Adrenal gland (tissue), 12 donors: Measurements from ENCODE around the gene KLHL7. TPM values are rescaled to one million over a fixed set of nuclear protein-coding genes. Genes with fewer than 3 reads are reported as not detected.
"Not testable (repeated sequence)": the region's sequence is repeated elsewhere in the genome, so short reads cannot be mapped to it uniquely, and the experiment has no call there.

Source experiments
- DNase-seq, 7 donors: peaks; one replicate each; pipeline ENCODE4 v3.0.0-alpha.2; 2019 to 2020
- H3K27ac ChIP-seq, 5 donors: fragments of 200-600 bp; sonication (generic) in 4 of 5; 1 replicate in 3 of 5; 2 replicates in 2 of 5; pipeline versions ENCODE4 v1.5.1 to v1.8.0; 2016 to 2020; ENCODE audit warnings: mild to moderate bottlenecking in 1 of 5
- H3K27me3 ChIP-seq: fragments of 200-600 bp; 2 replicates; pipeline ENCODE4 v1.8.0; 2021
- H3K36me3 ChIP-seq, 2 donors: fragments of 200-600 bp; replicated peaks in 1 of 2; 1 replicate in 1 of 2; 2 replicates in 1 of 2; pipeline versions ENCODE4 v1.5.1 to v1.8.0; 2018 to 2022
- H3K4me1 ChIP-seq, 2 donors: fragments of 200-600 bp; replicated peaks in 1 of 2; 1 replicate in 1 of 2; 2 replicates in 1 of 2; pipeline versions ENCODE4 v1.5.1 to v1.8.0; 2018 to 2021
- H3K4me3 ChIP-seq, 4 donors: fragments of 200-600 bp; sonication (generic) in 3 of 4; one replicate each; pipeline ENCODE4 v1.5.1; 2016 to 2018
- H3K9me3 ChIP-seq, 3 donors: fragments of 200-600 bp; sonication (generic) in 1 of 3; replicated peaks in 1 of 3; 1 replicate in 2 of 3; 2 replicates in 1 of 3; pipeline versions ENCODE4 v1.5.1 to v1.8.0; 2016 to 2021
- CTCF ChIP-seq, 6 experiments: fragments of 450-650 bp in 4 of 6; fragments of 200-600 bp in 2 of 6; sonication (generic) in 1 of 6; IDR thresholded peaks; 1 replicate in 5 of 6; 2 replicates in 1 of 6; pipeline versions ENCODE4 v1.5.1 to v1.8.0; 2016 to 2021; ENCODE audit warnings: antibody characterized with exemption in 6 of 6, mild to moderate bottlenecking in 2 of 6, moderate library complexity in 1 of 6
- POLR2A ChIP-seq, 2 donors: fragments of 450-650 bp; IDR thresholded peaks; one replicate each; pipeline ENCODE4 v1.6.1; 2017; ENCODE audit warnings: antibody characterized with exemption in 2 of 2, mild to moderate bottlenecking in 2 of 2, moderate library complexity in 1 of 2
- WGBS, 4 donors: extraction: QIAGEN DNeasy Blood & Tissue Kit in 2 of 4; methylation state at CpG; one replicate each; pipeline versions ENCODE4 v1.1.5 to v1.1.7; 2013 to 2017; 5-methylcytosine and 5-hydroxymethylcytosine counted together
- intact Hi-C, 2 donors: fragments of 100-400 bp; cut with DNase I; formaldehyde crosslinking; loops; one replicate each; pipeline versions ENCODE4 v1.14.1 to v1.15.0; 2022 to 2023
- polyA plus RNA-seq, 3 donors: library from polyadenylated mRNA; stranded (reverse); fragments of 200-250 nt in 2 of 3; fragments of 350-450 nt in 1 of 3; fragmentation: Illumina TruSeq in 1 of 3; extraction: RNeasy Lipid Tissue Mini Kit (QIAGEN cat#74804) in 1 of 3; gene quantifications; one replicate each; pipeline ENCODE4 v1.2.3, GENCODE V29; 2013 to 2014
- total RNA-seq, 9 donors: library from RNA; depleted of rRNA in 4 of 9; stranded (reverse); fragments of >200 nt in 4 of 9; fragments of 120-200 nt in 1 of 9; fragmentation: NEBNext Ultra II Directional in 1 of 9; extraction: Animal tissue kit (Norgen Biotek cat#: 25700) in 1 of 9; gene quantifications; one replicate each; pipeline versions ENCODE4 v1.1.0 to v1.2.4, GENCODE V29; 2013 to 2023
- donor health status: healthy with polysubstance abuse.
- donor health status: Bipolar disorder and iron deficiency.
- donor health status: DM: yes; HTN: yes; CAD: no.
- donor health status: DM: no; HTN: no; CAD: no.
- donor health status: DM: no; HTN: no; CAD: no.
- donor health status: DM: yes; HTN: yes; CAD: no.

Gene KLHL7
- total and polyA plus RNA-seq, 12 donors = 13.5 to 74.9 (median 41.9) TPM

DNA sequence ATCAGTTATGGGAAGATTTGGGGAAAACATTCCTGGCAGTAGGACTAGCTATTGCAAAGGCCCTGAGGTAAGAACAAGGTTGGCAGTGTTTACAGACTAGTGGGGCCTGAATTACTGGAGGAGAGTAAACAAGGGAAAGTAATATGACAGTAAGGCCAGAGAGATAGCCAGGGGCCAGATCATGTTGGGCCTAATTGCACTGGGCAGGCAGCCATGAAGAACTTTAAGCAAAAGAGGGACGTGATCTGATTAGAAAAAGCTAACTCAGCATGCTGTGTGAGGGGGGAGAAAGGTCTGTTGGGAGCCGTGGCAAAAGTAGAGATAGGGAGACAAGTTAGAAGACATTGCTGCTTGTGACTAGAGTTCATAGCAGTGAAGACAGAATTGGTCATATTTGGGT, 85.4 kb downstream of the KLHL7 start:
- H3K4me3 ChIP-seq = no peak overlapping the region
- DNase-seq = peak in 1 of 7 donors; percentile 62
- TF ChIP-seq POLR2A (IDR thresholded peaks at IDR 0.05) (no peak), CTCF (IDR thresholded peaks at IDR 0.05) (no peak)
- H3K36me3 ChIP-seq = peaks cover 0 to 32% of the 10 kb centered on the region in 2 donors
- WGBS, 4 donors = 24 to 62% (median 44%) methylated on average over 2 of the region's 2 CpGs
- intact Hi-C loops = no loop called here
- H3K27me3 ChIP-seq = no peaks in the 10 kb centered on the region
- no peak overlapping the region for H3K27ac ChIP-seq
- H3K4me1 ChIP-seq = no peaks in the 10 kb centered on the region
- no peaks in the 10 kb centered on the region for H3K9me3 ChIP-seq

- H3K27ac ChIP-seq, H3K4me1 ChIP-seq, H3K27me3 ChIP-seq, H3K9me3 ChIP-seq, intact Hi-C loops, H3K4me3 ChIP-seq, DNase-seq: not testable (repeated sequence)
- 97 to 100% (median 98%) methylated on average over 4 to 27 of the region's 27 CpGs for WGBS, 4 donors
- peaks cover 0 to 13% of the 10 kb centered on the region in 2 donors for H3K36me3 ChIP-seq
Measured at GRCh38 chr7:23193650-23194227, 88.2 kb downstream of the KLHL7 start.

- Histone ChIP-seq H3K9me3 (no peaks in the 10 kb centered on the region), H3K4me3 (no peak overlapping the region), H3K4me1 (no peaks in the 10 kb centered on the region), H3K27ac (no peak overlapping the region), H3K36me3 (peaks cover 0 to 27% of the 10 kb centered on the region in 2 donors), H3K27me3 (no peaks in the 10 kb centered on the region)
- DNase-seq = no peak
- intact Hi-C loops = no loop called here
- 70 to 79% (median 73%) methylated on average over 5 of the region's 5 CpGs for WGBS, 4 donors
- no peak for TF ChIP-seq CTCF (IDR thresholded peaks at IDR 0.05)
Measured at GRCh38 chr7:23196306-23196705, 90.7 kb downstream of the KLHL7 start.

GRCh38 chr7:23197745-23198144, 92.2 kb downstream of the KLHL7 start:
- intact Hi-C loops, H3K4me3 ChIP-seq, H3K27me3 ChIP-seq, DNase-seq, H3K27ac ChIP-seq, H3K4me1 ChIP-seq, H3K9me3 ChIP-seq: not testable (repeated sequence)
- H3K36me3 ChIP-seq = peaks cover 0 to 30% of the 10 kb centered on the region in 2 donors
- WGBS, 4 donors = 91 to 96% (median 91%) methylated on average over 5 of the region's 5 CpGs

DNA sequence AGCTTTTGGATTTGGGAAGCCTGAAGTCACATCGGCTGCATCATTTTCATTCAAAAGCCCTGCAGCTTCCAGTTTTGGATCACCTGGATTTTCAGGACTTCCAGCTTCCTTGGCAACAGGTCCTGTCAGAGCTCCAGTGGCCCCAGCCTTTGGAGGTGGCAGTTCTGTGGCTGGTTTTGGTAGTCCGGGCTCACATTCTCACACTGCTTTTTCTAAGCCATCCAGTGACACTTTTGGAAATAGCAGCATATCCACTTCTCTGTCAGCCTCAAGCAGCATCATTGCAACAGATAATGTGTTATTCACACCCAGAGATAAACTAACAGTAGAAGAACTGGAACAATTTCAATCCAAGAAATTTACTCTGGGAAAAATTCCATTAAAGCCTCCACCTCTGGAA, 94.7 kb downstream of the KLHL7 start:
- Histone ChIP-seq H3K4me1 (no peaks in the 10 kb centered on the region), H3K36me3 (peaks cover 0 to 26% of the 10 kb centered on the region in 2 donors), H3K4me3 (no peak overlapping the region), H3K27ac (no peak overlapping the region), H3K27me3 (no peaks in the 10 kb centered on the region), H3K9me3 (no peaks in the 10 kb centered on the region)
- intact Hi-C loops = no loop called here
- no peak for TF ChIP-seq POLR2A (IDR thresholded peaks at IDR 0.05)
- no peak for TF ChIP-seq CTCF (IDR thresholded peaks at IDR 0.05)
- 83 to 100% (median 97%) methylated on average over 2 of the region's 2 CpGs for WGBS, 4 donors
- no peak for DNase-seq
